Raji (cell line): ENCODE measurements around the gene ACKR1.

Source experiments
- POLR2A ChIP-seq: IDR thresholded peaks from 2 replicates; pipeline ENCODE4 v1.6.1; 2011; ENCODE audit warnings: low read depth, low read length, control low read depth; ENCODE audit not compliant: insufficient read depth

ACKR1 gene

DNA sequence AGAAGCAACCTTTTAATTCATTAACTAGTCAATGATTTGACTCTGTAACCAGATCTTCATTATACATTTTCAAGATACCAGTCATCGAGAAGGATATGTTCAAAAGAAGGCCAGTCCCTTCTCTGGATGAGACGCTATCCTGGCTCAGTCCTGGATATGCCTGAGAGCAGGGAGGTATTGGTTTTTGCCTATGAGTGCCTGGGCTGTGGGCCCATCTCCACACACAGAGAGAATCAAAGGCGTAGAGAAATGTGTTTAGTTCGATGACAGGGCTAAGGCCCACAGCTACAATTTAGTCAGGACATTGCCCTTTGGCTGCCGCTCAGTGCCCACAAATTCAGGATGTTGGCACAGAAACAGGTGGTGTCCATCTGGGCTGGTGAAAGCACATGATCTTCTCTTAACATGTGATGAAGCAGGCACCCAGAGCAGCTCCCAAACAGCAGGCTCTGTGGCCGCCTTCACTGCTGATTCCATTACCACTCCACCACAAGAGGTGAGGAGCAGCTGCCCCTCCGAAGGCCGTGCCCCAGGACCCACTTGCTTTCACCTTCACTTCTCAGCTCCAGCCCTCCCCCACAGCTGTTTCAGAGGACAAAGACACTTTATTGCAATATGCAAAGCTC lies 24.7 kb downstream of the ACKR1 start:
- no peak for TF ChIP-seq POLR2A

DNA sequence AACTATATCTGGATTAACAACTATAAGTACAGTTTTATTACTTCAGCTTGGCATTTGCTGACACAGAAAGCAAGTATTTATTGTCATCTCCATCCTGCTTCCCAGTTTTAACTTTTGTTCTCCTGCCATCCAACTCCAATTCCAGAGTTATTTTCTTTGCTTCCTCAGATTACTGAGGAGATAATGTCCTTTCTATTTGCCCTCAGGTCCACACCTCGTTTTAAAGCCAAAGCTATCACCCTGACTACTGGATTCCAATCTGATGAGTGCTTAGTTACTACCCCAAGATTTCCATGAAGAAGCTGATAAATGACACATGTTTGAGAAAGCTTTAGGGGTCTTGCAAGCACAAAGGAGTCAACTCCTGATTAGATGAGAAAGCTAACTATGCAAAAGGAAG lies 25.2 kb downstream of the ACKR1 start:
- TF ChIP-seq POLR2A: no peak

DNA sequence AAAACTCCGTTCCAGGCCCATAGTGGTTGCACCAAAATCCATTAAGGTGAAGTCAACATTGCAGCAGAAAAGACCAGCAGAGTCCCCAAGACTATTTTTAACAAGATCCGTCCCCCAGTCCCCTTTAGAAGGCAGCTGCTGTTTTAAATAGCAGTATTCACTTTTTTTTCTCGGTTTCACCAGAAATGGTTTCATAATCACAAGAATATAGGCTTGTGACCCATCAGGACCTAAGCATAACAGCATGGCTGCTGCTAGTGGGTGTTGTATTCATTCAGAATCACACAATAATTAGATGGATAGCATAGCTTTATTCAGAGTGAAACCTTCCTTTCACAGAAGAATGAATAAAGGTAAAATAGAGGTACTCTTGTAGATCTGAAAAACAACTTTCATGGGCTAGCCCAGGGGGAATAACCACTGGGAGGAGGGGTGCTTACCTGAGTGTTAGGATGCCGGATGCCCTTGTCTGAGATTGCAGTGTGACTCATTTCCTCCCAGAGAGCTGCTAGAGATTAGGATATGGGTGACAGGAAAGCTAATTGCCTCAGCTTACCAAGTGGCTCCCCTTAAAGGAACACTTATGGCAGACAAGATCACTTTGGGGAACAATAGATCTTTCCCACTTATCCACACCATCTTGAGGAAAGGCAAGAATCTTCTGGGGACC lies 35.0 kb downstream of the ACKR1 start:
- no peak for TF ChIP-seq POLR2A

DNA sequence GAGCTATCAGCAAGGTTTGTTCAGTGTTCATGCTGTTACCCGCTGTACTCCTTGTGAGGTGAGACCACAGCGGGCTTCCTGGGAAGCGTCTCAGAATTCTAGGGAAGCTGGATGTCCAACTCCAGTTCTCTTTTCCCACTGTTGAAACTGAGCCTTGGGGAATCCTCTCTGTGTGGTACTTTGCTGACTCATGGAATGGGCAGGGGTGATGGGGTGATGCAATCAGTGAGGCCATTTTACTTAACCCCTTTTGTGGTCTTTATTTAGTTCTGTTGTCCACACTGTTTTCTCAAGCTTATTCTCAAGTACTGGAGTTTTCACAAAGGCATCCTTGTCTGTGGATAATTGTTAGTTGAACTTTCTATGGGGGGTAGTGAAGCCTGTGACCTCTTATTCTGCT lies 42.6 kb downstream of the ACKR1 start:
- no peak for TF ChIP-seq POLR2A

DNA sequence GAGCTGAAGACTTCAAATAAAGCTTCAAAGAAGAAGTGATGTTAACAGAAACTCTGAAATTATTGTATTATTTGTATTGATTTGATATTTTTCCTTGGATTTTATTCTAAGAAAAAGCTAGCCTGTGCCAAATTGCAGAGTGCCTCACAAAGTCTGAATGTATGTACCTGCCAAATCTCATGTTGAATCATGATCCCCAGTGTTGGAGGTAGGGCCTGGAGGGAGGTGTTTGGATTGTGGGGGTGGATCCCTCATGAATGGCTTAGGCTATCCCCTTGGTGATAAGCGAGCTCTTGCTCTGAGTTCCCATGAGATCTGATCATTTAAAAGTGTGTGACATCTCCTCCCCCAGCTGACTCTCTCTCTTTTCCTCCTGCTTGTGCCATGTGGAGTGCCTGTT lies 43.6 kb downstream of the ACKR1 start:
- TF ChIP-seq POLR2A: no peak

DNA sequence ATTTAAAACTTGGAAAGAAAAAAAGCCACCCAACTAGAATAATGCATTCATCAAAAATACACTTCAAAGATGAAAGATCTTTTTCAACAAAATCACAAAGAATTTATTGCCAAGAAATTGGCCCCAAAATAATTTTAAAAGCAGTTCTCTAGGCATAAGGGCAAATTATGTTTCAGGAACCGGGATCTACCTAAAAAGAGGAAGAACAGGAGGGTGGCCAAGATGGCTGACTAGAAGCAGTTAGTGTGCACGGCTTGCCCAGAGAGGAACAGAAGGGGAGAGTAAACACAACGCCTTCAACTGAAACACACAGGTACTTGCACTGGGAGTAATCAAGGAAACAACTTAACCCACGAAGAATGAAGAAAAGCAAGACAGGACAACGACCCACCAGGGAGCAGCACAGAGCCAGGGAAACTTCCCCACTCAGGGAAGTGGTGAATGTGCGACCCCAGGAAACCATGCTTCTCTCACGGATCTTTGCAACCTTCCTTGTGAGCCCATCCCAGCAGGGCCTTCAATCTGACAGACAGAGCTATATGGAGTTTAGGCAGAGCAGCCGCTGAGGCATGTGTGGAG lies 46.1 kb downstream of the ACKR1 start:
- no peak for TF ChIP-seq POLR2A
